ENCODE results near the gene ZNF723. TPM values are rescaled to one million over a fixed set of nuclear protein-coding genes. Genes with fewer than 3 reads are reported as not detected.
"Not testable (repeated sequence)": the region's sequence is repeated elsewhere in the genome, so short reads cannot be mapped to it uniquely, and the experiment has no call there.

Gene ZNF723
- total RNA-seq, 1 experiment from 2014 or later, result not detected

GRCh38 chr19:22831211-22831610 is 880 bp upstream of the ZNF723 start:
- Histone ChIP-seq H3K9me3 (ENCODE audit: control insufficient read depth in 1 of 2, insufficient read depth in 1 of 2, low read depth in 1 of 2, low read length in 2 of 2) (peaks cover 7 to 15% of the 10 kb centered on the region in 2 experiments; a peak in 2 of 4 replicates), H2AFZ (ENCODE audit: low read depth, low read length, poor library complexity, severe bottlenecking) (no peak overlapping the region), H3K27ac (ENCODE audit: low read depth, low read length) (no peak overlapping the region), H4K20me1 (ENCODE audit: insufficient read depth) (no peaks in the 10 kb centered on the region), H3K9ac (ENCODE audit: low read length) (no peak overlapping the region), H3K79me2 (ENCODE audit: insufficient read depth, low read length) (no peaks in the 10 kb centered on the region), H3K4me2 (ENCODE audit: low read length) (no peak overlapping the region), H3K27me3 (ENCODE audit: insufficient read depth, low read length) (no peaks in the 10 kb centered on the region), H3K36me3 (ENCODE audit: control insufficient read depth in 1 of 2, insufficient read depth in 2 of 2, low read length in 2 of 2) (no peaks in the 10 kb centered on the region), H3K9me2 (ENCODE audit: insufficient read depth) (no peaks in the 10 kb centered on the region), H3K4me1 (ENCODE audit: control insufficient read depth in 1 of 2, insufficient read depth in 2 of 2, low read length in 2 of 2) (no peaks in the 10 kb centered on the region), H3K4me3 (replicated peaks in 1 of 2; ENCODE audit: low read depth in 1 of 2, low read length in 2 of 2) (no peak overlapping the region)
- TF ChIP-seq CEBPB (IDR thresholded peaks at IDR 0.05; ENCODE audit: low read depth), result no peak
- TF ChIP-seq TCF7L2 (IDR thresholded peaks at IDR 0.05; ENCODE audit: borderline replicate concordance, extremely low read depth, insufficient read depth, insufficient read length), result no peak
- no peak for TF ChIP-seq SIN3A (IDR thresholded peaks at IDR 0.05; ENCODE audit: low read depth)
- no peak for TF ChIP-seq RAD21 (IDR thresholded peaks at IDR 0.05; ENCODE audit: low read depth)
- no peak for DNase-seq (ENCODE audit: low read depth, low spot score)
- intact Hi-C loops (cut with micrococcal nuclease), result no loop called here
- ChIA-PET RAD21 (ENCODE audit: low non-redundant PET in 1 of 2, low total read pairs in 2 of 2, uncharacterized antibody in 2 of 2, unreplicated experiment in 2 of 2) (no interaction called here), CTCF (no interaction called here), POLR2A (no interaction called here)
- no TSS peak for BruUV-seq (replicated peaks)
- no peak for ATAC-seq

GRCh38 chr19:22857713-22858320 is 25.7 kb downstream of the ZNF723 start:
- CTCF ChIA-PET; H3K4me2 ChIP-seq (ENCODE audit: low read length): not testable (repeated sequence)
- TF ChIP-seq ZNF274 (IDR thresholded peaks at IDR 0.05; ENCODE audit: low read depth, low read length), result peak; percentile 87

More at GRCh38 chr19:22857713-22858320, 25.7 kb downstream of the ZNF723 start:
- H4K20me1 ChIP-seq (ENCODE audit: insufficient read depth); H3K4me3 ChIP-seq (replicated peaks in 1 of 2; ENCODE audit: low read depth in 1 of 2, low read length in 2 of 2); ATAC-seq; H3K79me2 ChIP-seq (ENCODE audit: insufficient read depth, low read length); BruUV-seq (replicated peaks); H3K4me1 ChIP-seq (ENCODE audit: control insufficient read depth in 1 of 2, insufficient read depth in 2 of 2, low read length in 2 of 2); H3K9ac ChIP-seq (ENCODE audit: low read length); H3K36me3 ChIP-seq (ENCODE audit: control insufficient read depth in 1 of 2, insufficient read depth in 2 of 2, low read length in 2 of 2); RAD21 ChIA-PET (ENCODE audit: low non-redundant PET in 1 of 2, low total read pairs in 2 of 2, uncharacterized antibody in 2 of 2, unreplicated experiment in 2 of 2); POLR2A ChIA-PET; H3K27me3 ChIP-seq (ENCODE audit: insufficient read depth, low read length); H3K9me3 ChIP-seq (ENCODE audit: control insufficient read depth in 1 of 2, insufficient read depth in 1 of 2, low read depth in 1 of 2, low read length in 2 of 2); H3K9me2 ChIP-seq (ENCODE audit: insufficient read depth); H2AFZ ChIP-seq (ENCODE audit: low read depth, low read length, poor library complexity, severe bottlenecking); DNase-seq (ENCODE audit: low read depth, low spot score); intact Hi-C loops (cut with micrococcal nuclease); H3K27ac ChIP-seq (ENCODE audit: low read depth, low read length): not testable (repeated sequence)

Measured in HCT116 (cell line).